DMS 273 (cell line): ENCODE data around the gene KMT2C.
A peak's percentile ranks its signal among the peaks of the same experiment; 100 is the strongest.

Experiments
- DNase-seq: peaks from one replicate; lab custom pipeline; 2025; ENCODE audit not compliant: unreplicated experiment; lab: John Stamatoyannopoulos, UW

Gene KMT2C

GRCh38 chr7:152117356-152117755, 318.4 kb downstream of the KMT2C start:
- no peak for DNase-seq

DNA sequence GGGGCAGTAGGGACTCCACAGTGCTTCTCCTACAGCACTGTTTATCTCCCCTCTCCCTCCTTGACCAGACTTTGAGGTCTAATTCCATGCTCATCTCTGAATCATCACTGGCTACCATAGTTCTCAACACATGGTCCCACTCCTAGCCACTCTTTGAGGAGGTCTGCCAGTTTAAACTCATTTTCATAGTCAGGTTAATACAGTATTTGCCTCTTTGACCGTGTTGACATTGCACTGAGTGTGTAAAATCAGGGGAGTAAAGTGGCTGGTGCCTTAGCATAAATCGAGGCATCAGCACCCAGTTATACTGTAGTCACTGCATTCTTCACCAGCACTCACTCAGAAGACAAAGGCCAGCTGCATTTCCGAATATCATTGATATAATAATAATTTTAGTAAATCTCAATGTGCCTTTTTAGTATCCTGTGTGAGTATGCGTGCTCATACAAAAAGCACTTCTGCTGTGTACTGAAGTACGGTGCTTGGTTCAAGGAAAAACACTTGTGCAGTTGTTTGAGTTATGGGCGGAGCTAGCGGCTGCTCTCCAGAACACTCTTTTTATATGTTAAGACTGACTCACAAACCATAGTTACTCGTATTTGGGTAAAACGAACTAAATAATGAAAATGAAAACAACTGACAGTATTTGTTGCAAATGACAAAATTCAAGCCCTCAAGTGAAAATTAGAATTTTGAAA, 320.6 kb downstream of the KMT2C start:
- DNase-seq = no peak

- no peak for DNase-seq
These were observed 323.0 kb downstream of the KMT2C start for GRCh38 chr7:152112829-152113228.

DNA sequence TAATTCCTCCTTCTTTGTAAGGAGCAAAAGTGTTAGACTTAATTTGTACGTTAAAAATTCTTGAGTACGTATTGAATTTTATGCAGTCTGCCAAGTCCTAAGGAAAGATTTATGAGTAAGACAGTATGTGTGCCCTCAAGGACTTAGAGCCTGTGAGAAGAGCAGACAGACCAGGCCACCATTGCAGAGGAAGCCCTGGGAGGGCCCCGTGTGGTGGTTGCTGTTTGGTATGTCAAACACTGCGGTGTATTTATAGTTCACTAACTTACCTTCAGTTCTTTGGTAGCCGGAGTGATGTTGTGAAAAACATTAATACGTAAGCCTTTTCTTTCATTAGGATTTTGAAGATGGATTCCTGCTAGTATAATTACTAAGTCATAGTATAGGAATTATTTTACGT, 327.4 kb downstream of the KMT2C start:
- no peak for DNase-seq

DNA sequence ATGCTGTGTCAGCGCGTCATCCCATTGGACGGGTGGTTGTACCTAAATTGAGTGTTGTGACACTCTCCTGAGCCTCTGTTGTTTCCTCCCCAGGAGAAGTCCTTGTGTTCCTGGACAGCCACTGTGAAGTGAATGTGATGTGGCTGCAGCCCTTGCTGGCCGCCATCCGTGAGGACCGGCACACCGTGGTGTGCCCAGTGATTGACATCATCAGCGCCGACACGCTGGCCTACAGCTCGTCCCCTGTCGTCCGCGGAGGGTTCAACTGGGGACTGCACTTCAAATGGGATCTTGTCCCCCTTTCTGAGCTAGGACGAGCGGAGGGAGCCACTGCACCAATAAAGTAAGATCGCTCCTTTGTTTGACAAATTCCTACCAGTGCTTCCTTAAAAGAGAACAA, 327.9 kb downstream of the KMT2C start:
- no peak for DNase-seq

GRCh38 chr7:152106990-152107389, 328.8 kb downstream of the KMT2C start:
- DNase-seq = no peak

DNA sequence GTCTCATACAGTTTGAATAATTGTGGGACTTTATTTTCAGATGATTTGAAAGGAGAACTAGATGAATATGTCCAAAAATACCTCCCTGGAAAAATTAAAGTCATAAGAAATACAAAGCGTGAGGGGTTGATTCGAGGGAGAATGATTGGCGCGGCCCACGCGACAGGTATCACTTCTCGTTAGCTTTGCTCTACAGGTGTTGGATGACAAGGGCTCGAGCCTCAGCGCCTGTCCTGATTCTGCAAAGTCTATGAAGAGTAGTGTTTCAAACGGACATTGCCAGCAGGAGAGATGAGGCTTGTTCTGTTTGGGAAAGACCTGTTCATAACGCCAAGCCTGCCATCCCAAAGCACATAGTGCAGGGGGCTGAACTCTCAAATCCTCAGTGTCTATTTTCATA, 330.6 kb downstream of the KMT2C start:
- DNase-seq = no peak

GRCh38 chr7:152103691-152104090, 332.1 kb downstream of the KMT2C start:
- no peak for DNase-seq

DNA sequence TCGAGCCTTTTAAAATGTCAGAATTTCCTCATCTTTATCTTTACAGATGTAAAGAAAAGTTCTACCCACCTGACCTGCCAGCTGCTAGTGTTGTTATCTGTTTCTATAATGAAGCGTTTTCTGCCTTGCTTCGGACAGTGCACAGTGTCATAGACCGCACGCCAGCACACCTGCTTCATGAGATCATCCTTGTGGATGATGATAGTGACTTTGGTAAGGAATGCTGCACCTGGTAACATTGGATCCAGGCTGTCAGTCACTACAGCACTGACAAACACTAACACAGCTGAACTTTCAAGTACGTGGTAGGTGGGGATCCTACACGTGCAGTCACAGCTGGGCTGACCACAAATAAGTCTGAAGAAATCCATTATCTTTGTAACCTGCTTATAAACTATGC, 332.7 kb downstream of the KMT2C start:
- no peak for DNase-seq

DNA sequence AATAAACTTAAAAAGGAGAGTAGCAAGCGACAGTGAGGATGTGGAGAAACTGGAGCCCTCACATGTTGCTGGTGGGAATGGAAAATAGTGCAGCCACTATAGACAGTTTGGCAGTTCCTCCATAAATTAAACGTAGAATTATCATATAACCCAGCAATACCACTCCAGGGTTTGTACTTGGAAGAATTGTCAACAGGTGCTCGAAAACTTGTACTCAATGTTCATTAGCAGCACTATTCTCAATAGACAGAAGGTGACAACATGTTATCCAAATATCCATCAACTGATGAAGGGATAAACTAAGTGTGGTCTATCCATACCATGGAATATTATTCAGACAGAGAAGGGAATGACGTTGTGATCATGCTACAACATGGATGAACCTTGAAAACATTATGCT, 338.5 kb downstream of the KMT2C start:
- no peak for DNase-seq

GRCh38 chr7:152095771-152096170, 340.0 kb downstream of the KMT2C start:
- DNase-seq = no peak

- DNase-seq = no peak
These were observed 342.1 kb downstream of the KMT2C start for GRCh38 chr7:152093717-152094116.

GRCh38 chr7:152090747-152091146, 345.1 kb downstream of the KMT2C start:
- DNase-seq = no peak

- no peak for DNase-seq
These were observed 346.6 kb downstream of the KMT2C start for GRCh38 chr7:152089183-152089582.

DNA sequence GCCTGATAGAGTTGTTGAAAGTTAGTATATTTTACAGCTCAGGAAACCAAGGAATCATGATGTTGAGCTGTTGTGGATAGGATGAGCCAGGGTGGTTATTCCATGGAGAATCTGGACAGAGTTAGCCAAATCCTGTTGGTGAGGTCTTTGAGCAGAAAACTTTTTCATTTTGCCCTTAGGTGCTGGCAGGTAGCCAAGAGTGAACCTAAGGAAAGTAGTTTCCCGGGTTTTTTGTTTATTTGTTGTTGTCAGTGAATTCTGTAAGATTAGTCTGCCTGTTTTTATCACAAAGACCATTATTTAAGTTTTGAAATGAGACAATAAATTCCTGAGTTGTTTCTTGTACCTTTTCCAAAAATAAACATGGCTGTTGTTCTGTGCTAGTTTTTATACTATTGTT, 349.3 kb downstream of the KMT2C start:
- peak; percentile 22 for DNase-seq

DNA sequence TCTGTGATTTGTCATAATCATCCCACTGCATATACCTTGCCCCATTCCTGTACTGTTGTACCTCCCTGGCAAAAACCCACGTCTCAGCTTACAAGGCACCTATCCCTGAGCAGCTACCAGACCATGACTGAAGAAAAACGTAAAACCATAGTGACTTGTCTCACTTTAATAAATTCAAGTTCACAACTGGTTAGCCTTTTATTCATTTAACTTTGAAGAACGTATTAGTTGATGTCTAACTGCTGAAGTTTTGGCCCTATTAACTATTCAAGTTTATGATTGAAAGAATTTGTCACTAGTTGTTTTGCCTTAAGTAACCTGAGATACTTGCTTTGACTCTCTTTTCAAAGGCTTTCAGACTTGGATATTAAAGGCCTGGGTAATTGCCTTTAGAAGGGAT, 350.7 kb downstream of the KMT2C start:
- DNase-seq = no peak
